Regular cardiac myocyte (primary cell): Measurements from ENCODE around the gene EPHA3. TPM values are rescaled to one million over a fixed set of nuclear protein-coding genes. Genes with fewer than 3 reads are reported as not detected.

ENCODE experiments used
- total RNA-seq: library from RNA; depleted of rRNA; stranded (reverse); fragments of >200 nt; gene quantifications from 2 replicates; pipeline ENCODE4 v1.2.3, GENCODE V29; 2014

The EPHA3 gene
- 7.7 and 10.1 TPM in 2 replicates for total RNA-seq

GRCh38 chr3:89107461-89108290 lies at the start of gene EPHA3:
EPHA3 (plus strand) TSS chr3:89107621; CDS start chr3:89107749, 128 bp downstream.

